CD4-positive, alpha-beta memory T cell (primary cell): ENCODE data around the gene TSR2. TPM values are rescaled to one million over a fixed set of nuclear protein-coding genes. Genes with fewer than 3 reads are reported as not detected.
A peak's percentile ranks its signal among the peaks of the same experiment; 100 is the strongest.

Source experiments
- CTCF ChIA-PET: fragments of 350-600 bp; sonication (Branson Sonifier 250); formaldehyde crosslinking; loops from one replicate; lab custom pipeline; 2021; ENCODE audit warnings: inconsistent platforms; ENCODE audit not compliant: partially characterized antibody; lab: Charles Lee
- POLR2A ChIA-PET: fragments of 350-600 bp; sonication (Branson Sonifier 250); formaldehyde crosslinking; loops from one replicate; lab custom pipeline; 2021; ENCODE audit not compliant: partially characterized antibody; lab: Charles Lee
- DNase-seq, 5 donors: peaks; one replicate each; pipeline versions ENCODE4 v3.0.0 to v3.0.0-alpha.2; 2020 to 2022; ENCODE audit warnings: mixed read lengths in 1 of 5
- H3K27ac ChIP-seq: one replicate; pipeline ENCODE4 v1.7.0; 2013; ENCODE audit warnings: low read depth, low read length
- H3K27me3 ChIP-seq: 2 replicates; pipeline ENCODE4 v1.7.0; 2013; ENCODE audit warnings: mild to moderate bottlenecking, low read length, moderate library complexity; ENCODE audit not compliant: insufficient read depth
- H3K36me3 ChIP-seq: 2 replicates; pipeline ENCODE4 v1.7.0; 2013; ENCODE audit warnings: mild to moderate bottlenecking, low read length, moderate library complexity; ENCODE audit not compliant: insufficient read depth
- H3K4me1 ChIP-seq: 2 replicates; pipeline ENCODE4 v1.7.0; 2013; ENCODE audit warnings: mild to moderate bottlenecking, low read length, moderate library complexity; ENCODE audit not compliant: insufficient read depth
- H3K4me3 ChIP-seq, 2 donors: one replicate each; pipeline ENCODE4 v1.7.0; 2013; ENCODE audit warnings: low read length in 2 of 2, mild to moderate bottlenecking in 1 of 2
- H3K9me3 ChIP-seq, 2 donors: one replicate each; pipeline ENCODE4 v1.7.0; 2013; ENCODE audit warnings: low read length in 2 of 2, control low read depth in 1 of 2; ENCODE audit not compliant: control insufficient read depth in 1 of 2
- H3K27ac Mint-ChIP-seq, 7 donors: one replicate each; pipeline ENCODE4 v1.8.0; 2020 to 2021; ENCODE audit warnings: mixed read lengths in 7 of 7, mild to moderate bottlenecking in 6 of 7, inconsistent platforms in 3 of 7, moderate library complexity in 3 of 7
- H3K27me3 Mint-ChIP-seq, 2 donors: one replicate each; pipeline ENCODE4 v1.8.0; 2020 to 2021; ENCODE audit warnings: mixed read lengths in 2 of 2
- H3K36me3 Mint-ChIP-seq, 2 donors: one replicate each; pipeline ENCODE4 v1.8.0; 2020 to 2021; ENCODE audit warnings: mixed read lengths in 2 of 2, inconsistent platforms in 1 of 2, mild to moderate bottlenecking in 1 of 2
- H3K4me1 Mint-ChIP-seq, 4 donors: one replicate each; pipeline ENCODE4 v1.8.0; 2020 to 2021; ENCODE audit warnings: mixed read lengths in 4 of 4, mild to moderate bottlenecking in 1 of 4
- H3K4me3 Mint-ChIP-seq, 8 donors: one replicate each; pipeline ENCODE4 v1.8.0; 2020 to 2021; ENCODE audit warnings: mixed read lengths in 8 of 8, mild to moderate bottlenecking in 7 of 8, moderate library complexity in 6 of 8, inconsistent platforms in 3 of 8
- H3K9me3 Mint-ChIP-seq, 8 donors: one replicate each; pipeline ENCODE4 v1.8.0; 2020 to 2021; ENCODE audit warnings: mixed read lengths in 8 of 8, mild to moderate bottlenecking in 5 of 8, inconsistent platforms in 3 of 8, moderate library complexity in 1 of 8
- intact Hi-C: fragments of 100-400 bp; cut with micrococcal nuclease; formaldehyde crosslinking; loops from one replicate; pipeline ENCODE4 v1.15.1; 2023
- polyA plus RNA-seq, 2 donors: library from polyadenylated mRNA; unstranded; fragments of 300-500 nt; fragmentation: Illumina TruSeq; gene quantifications; one replicate each; pipeline ENCODE4 v1.2.3, GENCODE V29; 2021
- total RNA-seq, 2 experiments: library from RNA; stranded (reverse); gene quantifications; one replicate each; pipeline ENCODE4 v1.2.3, GENCODE V29; 2021

Gene TSR2
- total and polyA plus RNA-seq, 4 experiments from 2014 or later, result 39.2 to 78.1 (median 54.0) TPM

DNA sequence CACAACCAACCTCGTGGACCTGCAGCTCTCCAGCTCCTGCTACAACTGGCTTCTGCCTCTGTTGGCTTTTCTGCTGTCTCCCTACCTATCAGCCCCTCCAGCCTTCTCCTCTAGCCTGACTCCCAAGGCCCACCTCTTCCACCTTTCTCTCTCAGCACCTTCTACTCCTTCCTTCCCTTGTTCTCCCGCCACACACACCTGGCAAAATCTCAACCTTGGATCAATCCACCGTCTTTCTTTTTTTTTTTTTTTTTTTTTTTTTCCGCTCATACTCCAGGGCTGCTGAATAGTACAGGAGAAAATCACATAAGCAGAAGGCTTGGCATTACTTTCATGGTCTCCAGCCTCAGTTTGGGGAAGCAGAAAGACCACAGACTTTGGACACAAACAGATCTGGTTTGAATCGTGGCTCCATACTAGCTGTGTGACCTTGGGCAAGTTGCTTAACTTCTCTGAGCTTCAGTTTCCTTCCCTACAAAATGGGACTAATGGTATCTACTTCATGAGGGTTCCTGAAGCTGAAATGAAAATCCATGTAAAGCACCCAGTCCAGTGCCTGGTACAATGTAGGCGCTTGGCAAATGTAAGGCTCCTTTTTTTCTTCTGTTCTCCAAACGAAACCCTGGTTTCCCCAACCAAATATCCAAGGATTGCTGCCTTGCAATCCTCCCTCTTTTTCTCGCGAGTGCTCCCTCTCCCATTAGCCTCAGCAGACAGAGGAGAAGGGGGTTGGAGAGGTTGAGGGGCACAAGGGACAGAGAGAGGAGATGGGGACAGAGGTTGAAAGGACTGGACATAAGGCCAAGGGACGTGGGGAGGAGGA is 54.2 kb downstream of the TSR2 start:
- no peak for DNase-seq
- Histone ChIP-seq H3K27ac (no peak overlapping the region), H3K36me3 (no peaks in the 10 kb centered on the region), H3K4me3 (no peak overlapping the region), H3K27me3 (no peaks in the 10 kb centered on the region), H3K4me1 (no peaks in the 10 kb centered on the region), H3K9me3 (no peaks in the 10 kb centered on the region)
- CTCF ChIA-PET, result no interaction called here
- H3K9me3 Mint-ChIP-seq, result peaks cover 0 to 5% (median 0%) of the 10 kb centered on the region in 8 donors
- H3K4me1 Mint-ChIP-seq, result peaks cover 0 to 6% (median 1%) of the 10 kb centered on the region in 4 donors
- H3K36me3 Mint-ChIP-seq, result no peaks in the 10 kb centered on the region
- intact Hi-C loops, result no loop called here
- H3K4me3 Mint-ChIP-seq, result peak overlapping the region in 7 of 8 donors; percentile 11 to 77 (median 50)
- peaks cover 11 to 18% of the 10 kb centered on the region in 2 donors for H3K27me3 Mint-ChIP-seq
- no peak overlapping the region for H3K27ac Mint-ChIP-seq
- POLR2A ChIA-PET, result no interaction called here

Other genes with a start within 250 kb of the TSR2 start
- under 1 TPM; 0.64 to 0.81 TPM for gene WNK3, start 82.4 kb upstream of the TSR2 start, total RNA-seq
- under 1 TPM; 0.13 to 0.79 TPM for gene WNK3, start 82.4 kb upstream of the TSR2 start, polyA plus RNA-seq
- gene FGD1, start 55.8 kb downstream of the TSR2 start, total RNA-seq, result under 1 TPM in 1 of 2 experiments, not detected in 1; 0.11 TPM
- gene FGD1, start 55.8 kb downstream of the TSR2 start, polyA plus RNA-seq, result 1 to 10 TPM in 1 of 2 donors, under 1 TPM in 1; 0.80 to 1.2 TPM
- 10 to 100 TPM; 41.7 to 45.1 TPM for gene GNL3L, start 89.8 kb downstream of the TSR2 start, total RNA-seq
- gene GNL3L, start 89.8 kb downstream of the TSR2 start, polyA plus RNA-seq, result 10 to 100 TPM; 22.8 to 34.7 TPM